GM21515 (cell line): ENCODE data around the gene IDS.

Experiments used
- ATAC-seq: cut with Tn5 transposase; IDR thresholded peaks from one replicate; pipeline ENCODE4 v1.9.1; 2021; ENCODE audit not compliant: unreplicated experiment

IDS gene

DNA sequence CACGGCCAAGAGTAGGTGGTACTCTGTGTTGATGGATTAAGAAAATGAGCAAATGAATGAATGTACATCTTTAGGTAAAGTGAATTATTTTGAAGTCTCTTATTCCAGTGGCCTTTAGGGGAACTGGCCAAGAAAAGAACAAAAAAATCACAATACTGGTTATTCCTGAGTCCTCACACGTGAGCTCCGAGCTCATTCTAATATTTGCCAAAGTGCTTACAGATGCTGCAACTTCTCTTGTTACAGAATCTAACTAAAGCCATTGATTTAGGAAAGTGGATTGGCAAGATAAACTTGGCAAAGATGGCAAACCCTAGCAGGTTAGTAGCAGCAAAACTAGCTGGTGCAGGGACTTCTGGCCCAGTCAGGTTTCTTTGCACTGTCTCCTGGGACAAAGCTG, 37.6 kb downstream of the IDS start:
- no peak for ATAC-seq

DNA sequence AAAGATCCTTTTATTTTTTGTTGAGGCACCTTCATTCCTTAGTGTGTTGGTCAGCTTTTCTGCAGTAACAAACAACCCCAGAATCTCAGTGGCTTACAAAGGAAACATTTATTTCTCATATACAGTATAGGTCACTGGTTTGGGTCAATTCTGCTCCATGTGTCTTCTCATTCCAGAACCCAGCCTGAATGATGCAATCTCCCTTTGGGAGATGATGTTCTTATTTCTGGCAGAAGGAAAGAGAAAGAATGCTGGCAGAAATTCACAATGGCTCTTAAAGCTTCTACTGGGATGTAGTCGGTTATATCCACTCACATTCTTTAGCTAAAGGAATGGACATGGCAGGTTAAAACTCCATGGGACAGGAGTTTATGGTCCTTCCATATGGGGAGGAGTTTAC, 42.3 kb downstream of the IDS start:
- no peak for ATAC-seq

GRCh38 chrX:149461746-149462145, 43.4 kb downstream of the IDS start:
- ATAC-seq = no peak

- ATAC-seq = no peak
These were observed 46.5 kb downstream of the IDS start for GRCh38 chrX:149458586-149458985.

DNA sequence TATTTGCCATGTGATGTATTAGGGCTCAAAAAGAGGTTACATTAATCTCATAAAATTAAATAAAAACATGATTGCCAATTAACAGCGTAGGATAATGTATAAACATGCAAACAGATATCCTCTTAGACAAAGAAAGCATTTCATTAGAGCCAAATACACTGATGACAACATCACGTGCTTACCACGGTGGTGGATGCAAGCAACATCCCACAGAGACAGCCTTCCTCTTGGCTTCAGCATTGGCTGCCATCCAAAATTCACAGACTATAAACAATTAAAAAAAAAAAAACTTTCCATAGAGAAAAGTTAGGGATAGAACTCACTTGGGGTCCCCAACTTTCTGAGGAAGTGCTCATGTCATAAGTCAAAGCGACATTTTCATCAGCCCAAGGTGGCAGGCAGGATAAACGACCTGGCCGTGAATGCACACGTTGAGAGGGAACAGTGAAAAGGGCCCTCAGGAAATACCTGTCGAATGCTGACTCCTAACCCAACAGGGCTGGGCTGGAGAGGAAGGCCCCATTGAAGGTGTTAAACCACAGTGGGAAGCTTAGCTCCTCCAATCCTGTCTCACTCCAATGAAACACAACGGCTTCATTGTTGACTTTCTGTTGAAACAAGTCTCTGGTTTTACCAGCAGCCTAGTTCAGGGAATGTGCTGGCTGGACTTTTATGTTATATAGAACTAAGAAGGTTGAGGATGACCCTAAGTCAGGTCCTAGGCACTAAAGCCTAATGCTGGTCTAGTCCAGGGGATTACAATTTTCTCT, 48.4 kb downstream of the IDS start:
- ATAC-seq = no peak

GRCh38 chrX:149455934-149456333, 49.2 kb downstream of the IDS start:
- ATAC-seq = no peak

GRCh38 chrX:149453906-149454822, 50.9 kb downstream of the IDS start:
- no peak for ATAC-seq

- ATAC-seq = no peak
These were observed 52.1 kb downstream of the IDS start for GRCh38 chrX:149453030-149453429.

DNA sequence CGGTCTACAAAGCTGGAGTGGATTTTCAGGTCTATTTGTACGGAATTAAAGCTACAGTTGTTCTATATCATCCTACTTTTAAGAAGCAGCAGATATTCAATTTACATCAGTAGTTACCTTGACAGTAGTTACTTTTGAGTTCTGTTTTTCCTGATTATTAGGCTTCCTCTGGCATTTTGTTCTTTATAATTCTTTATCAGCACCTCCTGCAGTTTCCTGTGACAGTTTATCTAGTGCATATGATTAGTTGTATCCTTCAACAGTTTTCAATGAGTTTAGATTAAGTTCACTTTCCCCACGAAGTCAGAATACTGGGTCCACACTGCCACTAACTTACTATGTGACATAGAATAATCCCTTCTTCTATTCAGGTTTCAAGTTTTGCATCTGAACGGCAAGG, 71.7 kb downstream of the IDS start:
- no peak for ATAC-seq

GRCh38 chrX:149433051-149433450, 72.1 kb downstream of the IDS start:
- no peak for ATAC-seq
